B cell (primary cell): Measurements from ENCODE around the gene HECTD2. TPM values are rescaled to one million over a fixed set of nuclear protein-coding genes. Genes with fewer than 3 reads are reported as not detected.

Experiments used
- ATAC-seq: fragments of 200-7000 bp; cut with Tn5 transposase; one replicate; pipeline ENCODE4 v1.10.0; 2021; ENCODE audit warnings: low read depth, mild to moderate bottlenecking, moderate number of reproducible peaks, moderate library complexity
- CTCF ChIA-PET: fragments of 350-600 bp; sonication (Branson Sonifier 250); formaldehyde crosslinking; loops from one replicate; lab custom pipeline; 2021; ENCODE audit warnings: antibody characterized with exemption, inconsistent platforms; lab: Charles Lee
- POLR2A ChIA-PET: fragments of 350-600 bp; sonication (Branson Sonifier 250); formaldehyde crosslinking; loops from one replicate; lab custom pipeline; 2021; ENCODE audit warnings: antibody characterized with exemption; lab: Charles Lee
- DNase-seq: peaks from one replicate; pipeline ENCODE4 v3.0.0; 2013
- H2AFZ ChIP-seq: 2 replicates; pipeline ENCODE4 v1.6.1; 2012; ENCODE audit warnings: mild to moderate bottlenecking, low read depth, low read length; ENCODE audit not compliant: insufficient read depth, poor library complexity, severe bottlenecking
- H3K27ac ChIP-seq, 2 donors: 1 replicate in 1 of 2; 2 replicates in 1 of 2; pipeline ENCODE4 v1.5.1; 2012 to 2013; ENCODE audit warnings: low read length in 2 of 2, mild to moderate bottlenecking in 2 of 2, moderate library complexity in 1 of 2
- H3K27me3 ChIP-seq, 4 experiments: fragments of 200-600 bp in 1 of 4; sonication (generic) in 1 of 4; replicated peaks in 1 of 4; 1 replicate in 2 of 4; 2 replicates in 2 of 4; pipeline versions ENCODE4 v1.6.1 to v1.7.0; 2013 to 2016; ENCODE audit warnings: low read length in 3 of 4, mild to moderate bottlenecking in 2 of 4, mixed read lengths in 1 of 4, moderate library complexity in 1 of 4; ENCODE audit not compliant: insufficient read depth in 4 of 4, control insufficient read depth in 3 of 4; ENCODE audit errors: control extremely low read depth in 1 of 4
- H3K36me3 ChIP-seq, 2 experiments: replicated peaks in 1 of 2; 1 replicate in 1 of 2; 2 replicates in 1 of 2; pipeline versions ENCODE4 v1.6.1 to v1.7.1; 2013; ENCODE audit warnings: low read length in 1 of 2; ENCODE audit not compliant: insufficient read depth in 2 of 2, control insufficient read depth in 1 of 2; ENCODE audit errors: control extremely low read depth in 1 of 2, extremely low read depth in 1 of 2
- H3K4me1 ChIP-seq, 2 donors: fragments of 200-600 bp in 1 of 2; sonication (generic) in 1 of 2; 1 replicate in 1 of 2; 2 replicates in 1 of 2; pipeline versions ENCODE4 v1.5.1 to v1.6.1; 2013 to 2017; ENCODE audit warnings: low read length in 2 of 2; ENCODE audit not compliant: control insufficient read depth in 2 of 2, insufficient read depth in 2 of 2
- H3K4me2 ChIP-seq: replicated peaks from 2 replicates; pipeline ENCODE3; 2012; ENCODE audit warnings: mild to moderate bottlenecking, low read depth, low read length; ENCODE audit not compliant: poor library complexity, severe bottlenecking
- H3K4me3 ChIP-seq, 5 experiments: fragments of 200-600 bp in 1 of 5; sonication (generic) in 1 of 5; 1 replicate in 3 of 5; 2 replicates in 2 of 5; pipeline versions ENCODE4 v1.5.1 to v1.7.0; 2011 to 2016; ENCODE audit warnings: low read length in 4 of 5, mild to moderate bottlenecking in 4 of 5, low read depth in 2 of 5, control low read depth in 1 of 5, moderate library complexity in 1 of 5; ENCODE audit not compliant: insufficient read depth in 1 of 5; ENCODE audit errors: control extremely low read depth in 1 of 5, extremely low read depth in 1 of 5
- H3K79me2 ChIP-seq: fragments of 200-600 bp; sonication (generic); one replicate; pipeline ENCODE4 v1.6.0; 2016; ENCODE audit warnings: low read length; ENCODE audit not compliant: control insufficient read depth, insufficient read depth
- H3K9ac ChIP-seq: fragments of 200-600 bp; sonication (generic); 2 replicates; pipeline ENCODE4 v1.6.1; 2017; ENCODE audit warnings: mild to moderate bottlenecking, low read length, moderate library complexity
- H3K9me3 ChIP-seq, 3 donors: one replicate each; pipeline versions ENCODE4 v1.6.1 to v1.7.1; 2013; ENCODE audit warnings: low read length in 2 of 3; ENCODE audit not compliant: control insufficient read depth in 2 of 3, insufficient read depth in 1 of 3; ENCODE audit errors: control extremely low read depth in 1 of 3
- H4K20me1 ChIP-seq: 2 replicates; pipeline ENCODE4 v1.6.0; 2012; ENCODE audit warnings: mild to moderate bottlenecking, low read length; ENCODE audit not compliant: insufficient read depth, control insufficient read depth, poor library complexity, severe bottlenecking
- H3K27ac Mint-ChIP-seq: one replicate; pipeline ENCODE4 v1.8.0; 2021; ENCODE audit warnings: mixed read lengths
- H3K27me3 Mint-ChIP-seq: one replicate; pipeline ENCODE4 v1.8.0; 2021; ENCODE audit warnings: mixed read lengths
- H3K4me1 Mint-ChIP-seq: one replicate; pipeline ENCODE4 v1.8.0; 2021; ENCODE audit warnings: mixed read lengths
- H3K4me3 Mint-ChIP-seq: one replicate; pipeline ENCODE4 v1.8.0; 2021; ENCODE audit warnings: mixed read lengths
- H3K9me3 Mint-ChIP-seq: one replicate; pipeline ENCODE4 v1.8.0; 2022; ENCODE audit warnings: mixed read lengths; ENCODE audit not compliant: insufficient read depth
- CTCF ChIP-seq: fragments of 200-600 bp; IDR thresholded peaks from one replicate; pipeline ENCODE4 v1.8.0; 2022; ENCODE audit warnings: antibody characterized with exemption, mild to moderate bottlenecking
- EZH2 ChIP-seq: IDR thresholded peaks from 2 replicates; pipeline ENCODE4 v1.6.1; 2012; ENCODE audit warnings: borderline replicate concordance, low read depth, mild to moderate bottlenecking, moderate library complexity, low read length; ENCODE audit not compliant: insufficient read depth, poor library complexity, severe bottlenecking
- WGBS: methylation state at CpG from one replicate; pipeline ENCODE4 v1.1.5; 2013; ENCODE audit warnings: missing lambda C conversion rate; ENCODE audit not compliant: insufficient coverage; 5-methylcytosine and 5-hydroxymethylcytosine counted together
- intact Hi-C: fragments of 100-400 bp; cut with micrococcal nuclease; formaldehyde crosslinking; loops from one replicate; pipeline ENCODE4 v1.10.0; 2022
- polyA plus RNA-seq: library from polyadenylated mRNA; depleted of rRNA; stranded (reverse); fragments of >200 nt; gene quantifications from 2 replicates; pipeline ENCODE4 v1.2.3, GENCODE V29; 2012
- total RNA-seq, 2 donors: library from RNA; stranded (reverse); fragments of 120-200 nt in 1 of 2; gene quantifications; 1 replicate in 1 of 2; 2 replicates in 1 of 2; pipeline versions ENCODE4 v1.2.3 to v1.2.4, GENCODE V29; 2013 to 2022

HECTD2 gene
- total and polyA plus RNA-seq, 2 donors (not counting 1 experiment from before 2014, with no cell fraction given) = 2.9 to 7.9 TPM

- H3K9ac ChIP-seq = no peak overlapping the region
- H3K27ac Mint-ChIP-seq = no peak overlapping the region
- no peak overlapping the region for H2AFZ ChIP-seq
- H3K27me3 ChIP-seq = peaks cover 0 to 3% (median 0%) of the 10 kb centered on the region in 4 experiments
- no peak overlapping the region for H3K4me2 ChIP-seq
- H3K4me1 Mint-ChIP-seq = no peaks in the 10 kb centered on the region
- peaks cover 52% of the 10 kb centered on the region for H3K27me3 Mint-ChIP-seq
- no peaks in the 10 kb centered on the region for H3K79me2 ChIP-seq
- intact Hi-C loops = no loop called here
- no peaks in the 10 kb centered on the region for H3K36me3 ChIP-seq
- DNase-seq (no peak), ATAC-seq (no peak)
- WGBS = no CpG with 5 or more reads among the region's 1 CpG
- no peaks in the 10 kb centered on the region for H3K9me3 ChIP-seq
- no peak overlapping the region for H3K4me3 ChIP-seq
- no peaks in the 10 kb centered on the region for H4K20me1 ChIP-seq
- no peak for TF ChIP-seq CTCF
- TF ChIP-seq EZH2 = no peak
- ChIA-PET CTCF (interaction anchor here (0.9 kb wide), 1 partner anchor 362 kb away, joined by 3 read pairs; no protein-coding TSS in a partner anchor), POLR2A (no interaction called here)
- H3K4me3 Mint-ChIP-seq = no peak overlapping the region
- H3K9me3 Mint-ChIP-seq = no peaks in the 10 kb centered on the region
- no peaks in the 10 kb centered on the region for H3K4me1 ChIP-seq
- no peak overlapping the region for H3K27ac ChIP-seq
Observed at GRCh38 chr10:91366704-91367103, 43.4 kb upstream of the HECTD2 start.

GRCh38 chr10:91367127-91367531, 43.0 kb upstream of the HECTD2 start:
- intact Hi-C loops = no loop called here
- TF ChIP-seq CTCF (no peak), EZH2 (no peak)
- Mint-ChIP-seq H3K4me3 (no peak overlapping the region), H3K9me3 (no peaks in the 10 kb centered on the region), H3K27ac (no peak overlapping the region), H3K27me3 (peaks cover 49% of the 10 kb centered on the region), H3K4me1 (no peaks in the 10 kb centered on the region)
- Histone ChIP-seq H2AFZ (no peak overlapping the region), H3K4me3 (no peak overlapping the region), H3K27me3 (peaks cover 0 to 3% (median 0%) of the 10 kb centered on the region in 4 experiments), H3K4me1 (no peaks in the 10 kb centered on the region), H3K36me3 (no peaks in the 10 kb centered on the region), H3K4me2 (no peak overlapping the region), H3K9ac (no peak overlapping the region), H3K27ac (no peak overlapping the region), H3K79me2 (no peaks in the 10 kb centered on the region), H4K20me1 (no peaks in the 10 kb centered on the region), H3K9me3 (no peaks in the 10 kb centered on the region)
- ATAC-seq (no peak), DNase-seq (no peak)
- CTCF ChIA-PET = interaction anchor here (0.7 to 0.9 kb wide), 2 partner anchors 362 to 403 kb away, joined by 3 to 4 read pairs; no protein-coding TSS in a partner anchor
- POLR2A ChIA-PET = no interaction called here
